Stimulated activated CD8-positive, alpha-beta memory T cell treated with anti-CD3 and anti-CD28 coated beads, Interleukin-7, amount 100 ng/mL, for 48 hours (primary cell): ENCODE measurements around the gene CAMTA1.
"Not testable (repeated sequence)": the region's sequence is repeated elsewhere in the genome, so short reads cannot be mapped to it uniquely, and the experiment has no call there.

ENCODE experiments used
- DNase-seq, 2 donors: peaks; one replicate each; pipeline ENCODE4 v3.0.0-alpha.2; 2020; ENCODE audit warnings: low read depth in 1 of 2; ENCODE audit errors: extremely low read depth in 1 of 2

CAMTA1 gene

DNA sequence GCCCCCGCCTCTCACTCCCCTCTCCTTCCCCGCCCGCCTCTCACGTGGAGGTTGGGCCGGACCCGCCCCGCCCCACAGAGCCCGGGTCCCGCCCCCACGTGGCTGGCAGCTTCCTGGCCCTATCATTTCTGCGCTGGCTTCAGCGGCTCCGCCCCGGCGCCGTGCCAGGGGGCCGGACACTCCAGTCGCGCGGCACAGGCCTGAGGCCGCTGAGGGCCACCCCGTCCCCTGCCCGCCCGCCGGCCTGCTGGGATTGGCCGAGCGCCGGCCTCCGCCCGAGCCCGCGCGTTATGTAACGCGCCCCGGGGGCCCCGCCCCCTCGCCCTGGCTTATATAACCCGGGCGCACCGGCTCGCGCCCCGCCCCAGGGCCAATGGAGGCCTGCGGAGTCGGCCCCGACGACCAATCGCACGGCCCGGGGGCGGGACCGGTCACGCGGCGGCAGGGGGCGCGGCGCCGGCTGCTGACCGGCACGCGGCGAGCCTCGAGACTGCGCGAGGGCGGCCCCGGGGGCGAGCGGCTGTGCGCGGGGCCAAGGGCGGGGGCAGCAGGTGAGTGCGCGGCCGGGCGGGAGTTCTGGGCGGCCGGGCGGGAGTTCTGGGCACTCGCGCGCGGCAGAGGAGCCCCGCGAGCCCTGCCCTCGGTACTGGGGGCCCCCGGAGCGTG lies 998.7 kb downstream of the CAMTA1 start, which contains the start of gene PER3:
PER3 (plus strand) TSS at position 466 of the 666 bp plus-strand sequence. CDS start 587 bp downstream, outside the sequence.
- peak; percentile 76 to 77 for DNase-seq

GRCh38 chr1:7784492-7785071 lies 999.3 kb downstream of the CAMTA1 start:
- no peak for DNase-seq

GRCh38 chr1:7785108-7785507 lies 999.9 kb downstream of the CAMTA1 start:
- DNase-seq, result no peak

DNA sequence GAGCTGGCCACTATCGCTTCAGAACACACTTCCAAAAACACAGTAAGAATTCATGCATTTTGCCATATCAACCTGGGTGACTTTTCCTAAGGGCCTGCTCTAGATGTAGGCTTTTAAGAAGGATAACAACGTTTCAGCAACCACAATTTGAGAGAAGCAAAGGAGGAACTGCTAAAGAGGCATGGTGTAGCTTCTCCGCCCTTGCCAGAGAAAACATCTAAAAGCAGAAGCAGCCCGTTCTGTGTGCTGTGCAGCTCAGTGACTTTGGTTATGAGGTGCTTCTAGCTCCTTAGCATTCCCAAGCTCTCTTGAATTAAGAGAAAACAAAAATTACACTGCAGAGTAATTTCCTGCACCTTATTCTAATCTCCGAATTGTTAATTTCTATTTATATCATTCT lies 1001.5 kb downstream of the CAMTA1 start:
- no peak for DNase-seq

- DNase-seq, result no peak
These were observed 1004.6 kb downstream of the CAMTA1 start for GRCh38 chr1:7789828-7790227.

- not testable (repeated sequence) for DNase-seq
These were observed 1005.8 kb downstream of the CAMTA1 start for GRCh38 chr1:7791027-7791426.

GRCh38 chr1:7795406-7795805 lies 1010.2 kb downstream of the CAMTA1 start:
- no peak for DNase-seq

DNA sequence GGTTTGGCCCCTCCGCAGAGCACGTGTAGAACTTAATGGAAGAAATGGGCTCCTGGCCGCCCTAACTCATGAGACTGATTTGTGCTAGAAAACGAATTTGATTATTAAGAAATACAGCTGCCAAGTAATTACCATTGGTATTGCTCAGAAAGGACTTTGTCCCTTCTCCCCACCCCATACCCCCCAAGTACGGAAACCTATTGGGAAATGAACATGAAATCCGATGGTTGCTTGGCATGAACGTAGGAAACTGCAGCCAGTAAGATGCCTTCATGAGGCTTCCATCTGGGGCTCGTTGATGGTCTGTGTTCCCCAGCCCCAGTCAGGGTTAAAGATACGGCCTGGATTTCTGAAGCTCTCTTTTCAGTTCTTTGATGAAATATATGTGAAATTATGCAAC lies 1020.2 kb downstream of the CAMTA1 start:
- no peak for DNase-seq

DNA sequence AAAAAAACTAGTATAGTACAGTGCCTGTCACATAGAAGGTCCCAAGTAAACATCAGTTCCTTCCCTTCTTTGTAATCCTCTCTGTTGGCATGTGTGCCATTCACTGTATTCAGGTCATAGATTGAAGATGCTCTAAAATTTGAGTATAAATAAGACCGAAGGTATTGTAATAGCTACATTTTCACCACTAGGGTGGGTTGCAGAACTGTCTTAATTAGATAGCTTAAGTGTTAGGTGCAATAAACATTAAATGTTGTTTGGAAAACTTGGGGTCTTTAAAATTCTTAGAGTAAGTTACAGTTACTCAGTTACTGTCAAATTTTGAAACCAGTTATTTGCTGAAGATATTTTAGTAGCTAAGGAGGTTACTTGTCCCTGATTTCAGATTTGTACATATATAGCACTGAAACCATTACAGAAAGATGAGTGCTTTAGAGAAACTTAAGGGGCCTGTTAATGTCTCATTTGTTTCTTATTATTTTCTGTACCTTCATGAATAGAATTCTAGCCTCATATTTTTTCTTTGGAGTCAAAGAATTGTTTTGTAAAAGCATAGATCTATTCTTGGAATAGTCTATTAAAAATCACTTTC lies 1023.1 kb downstream of the CAMTA1 start:
- no peak for DNase-seq

DNA sequence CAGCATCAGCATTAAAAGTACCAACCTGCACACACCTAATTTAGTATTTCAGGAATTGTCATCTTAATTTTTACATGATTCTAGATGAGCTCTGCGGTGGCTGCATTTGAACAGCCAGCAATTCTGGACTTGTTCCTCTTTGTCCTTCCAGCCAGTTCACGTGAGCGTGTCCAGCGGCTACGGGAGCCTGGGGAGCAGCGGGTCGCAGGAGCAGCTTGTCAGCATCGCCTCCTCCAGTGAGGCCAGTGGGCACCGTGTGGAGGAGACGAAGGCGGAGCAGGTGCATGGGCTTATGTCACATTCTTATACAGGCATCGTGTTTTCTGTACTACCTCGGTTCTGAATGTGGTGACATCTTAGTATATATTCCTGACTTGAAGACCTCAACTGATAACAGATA lies 1024.5 kb downstream of the CAMTA1 start:
- DNase-seq, result no peak

DNA sequence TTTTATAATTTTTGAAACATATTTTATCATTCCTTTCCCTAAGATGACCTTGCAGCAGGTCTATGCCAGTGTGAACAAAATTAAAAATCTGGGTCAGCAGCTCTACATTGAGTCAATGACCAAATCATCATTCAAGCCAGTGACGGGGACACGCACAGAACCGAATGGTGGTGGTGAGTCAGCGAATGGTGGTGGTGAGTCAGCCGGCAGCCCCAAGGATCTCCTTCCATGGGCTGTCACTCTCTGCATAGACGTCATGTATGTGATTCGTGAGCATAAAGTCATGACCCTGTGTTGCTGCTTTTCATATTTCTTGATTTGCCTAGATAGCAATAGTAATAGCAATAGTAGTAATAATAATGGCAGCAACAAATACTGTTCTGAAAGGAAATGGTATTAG lies 1025.1 kb downstream of the CAMTA1 start:
- peak; percentile 26 to 40 for DNase-seq

GRCh38 chr1:7811476-7811875 lies 1026.2 kb downstream of the CAMTA1 start:
- no peak for DNase-seq

- no peak for DNase-seq
These were observed 1028.6 kb downstream of the CAMTA1 start for GRCh38 chr1:7813677-7814373.
